Lung microvascular endothelial cell (primary cell): Measurements from ENCODE around the gene ABHD13. TPM values are rescaled to one million over a fixed set of nuclear protein-coding genes. Genes with fewer than 3 reads are reported as not detected.

Experiments
- DNase-seq, 2 donors: peaks; one replicate each; pipeline versions ENCODE4 v3.0.0 to v3.0.0-alpha.2; 2010; ENCODE audit warnings: low read depth in 2 of 2
- total RNA-seq: library from RNA; depleted of rRNA; stranded (reverse); fragments of >200 nt; gene quantifications from 2 replicates; pipeline ENCODE4 v1.2.1, GENCODE V29; 2014

Gene ABHD13
- total RNA-seq, 1 donor from 2014 or later = 6.7 TPM

GRCh38 chr13:108283110-108283509 lies 64.9 kb downstream of the ABHD13 start:
- no peak for DNase-seq

Other genes with a start within 250 kb of the ABHD13 start
- 7.6 and 10.3 TPM in 2 replicates for gene LIG4, start 2.9 kb upstream of the ABHD13 start, total RNA-seq
- gene TNFSF13B, start 51.3 kb downstream of the ABHD13 start, total RNA-seq = under 0.01 and 0.60 TPM in 2 replicates